ENCODE data around the gene PTPRT.

PTPRT gene

GRCh38 chr20:42714298-42715141, 475.2 kb downstream of the PTPRT start:
- no peak for DNase-seq (ENCODE audit: low read depth)

- DNase-seq (ENCODE audit: low read depth) = no peak
Measured at GRCh38 chr20:42708266-42708665, 481.4 kb downstream of the PTPRT start.

GRCh38 chr20:42706759-42707158, 482.9 kb downstream of the PTPRT start:
- DNase-seq (ENCODE audit: low read depth) = no peak

GRCh38 chr20:42705550-42705949, 484.2 kb downstream of the PTPRT start:
- DNase-seq (ENCODE audit: low read depth) = no peak

- DNase-seq (ENCODE audit: low read depth) = no peak
Measured at GRCh38 chr20:42703744-42704143, 486.0 kb downstream of the PTPRT start.

- no peak for DNase-seq (ENCODE audit: low read depth)
Measured at GRCh38 chr20:42701948-42702347, 487.8 kb downstream of the PTPRT start.

GRCh38 chr20:42700372-42700771, 489.3 kb downstream of the PTPRT start:
- no peak for DNase-seq (ENCODE audit: low read depth)

- DNase-seq (ENCODE audit: low read depth) = no peak
Measured at GRCh38 chr20:42697962-42698361, 491.7 kb downstream of the PTPRT start.

- no peak for DNase-seq (ENCODE audit: low read depth)
Measured at GRCh38 chr20:42690842-42691437, 498.8 kb downstream of the PTPRT start.

GRCh38 chr20:42688576-42688975, 501.1 kb downstream of the PTPRT start:
- no peak for DNase-seq (ENCODE audit: low read depth)

GRCh38 chr20:42686057-42686456, 503.6 kb downstream of the PTPRT start:
- DNase-seq (ENCODE audit: low read depth) = no peak

- DNase-seq (ENCODE audit: low read depth) = no peak
Measured at GRCh38 chr20:42678895-42679294, 510.8 kb downstream of the PTPRT start.

GRCh38 chr20:42656130-42656529, 533.6 kb downstream of the PTPRT start:
- DNase-seq (ENCODE audit: low read depth) = no peak

GRCh38 chr20:42652266-42652665, 537.4 kb downstream of the PTPRT start:
- no peak for DNase-seq (ENCODE audit: low read depth)

- DNase-seq (ENCODE audit: low read depth) = no peak
Measured at GRCh38 chr20:42650191-42650746, 539.4 kb downstream of the PTPRT start.

- DNase-seq (ENCODE audit: low read depth) = no peak
Measured at GRCh38 chr20:42649748-42650147, 540.0 kb downstream of the PTPRT start.

GRCh38 chr20:42646250-42646649, 543.5 kb downstream of the PTPRT start:
- no peak for DNase-seq (ENCODE audit: low read depth)

- no peak for DNase-seq (ENCODE audit: low read depth)
Measured at GRCh38 chr20:42641886-42642285, 547.8 kb downstream of the PTPRT start.

- no peak for DNase-seq (ENCODE audit: low read depth)
Measured at GRCh38 chr20:42639140-42639539, 550.6 kb downstream of the PTPRT start.

- no peak for DNase-seq (ENCODE audit: low read depth)
Measured at GRCh38 chr20:42635699-42636411, 553.9 kb downstream of the PTPRT start.

GRCh38 chr20:42634156-42634555, 555.5 kb downstream of the PTPRT start:
- DNase-seq (ENCODE audit: low read depth) = no peak

GRCh38 chr20:42628683-42629082, 561.0 kb downstream of the PTPRT start:
- DNase-seq (ENCODE audit: low read depth) = no peak

GRCh38 chr20:42613076-42613475, 576.6 kb downstream of the PTPRT start:
- no peak for DNase-seq (ENCODE audit: low read depth)

Data from activated gamma-delta T cell treated with anti-CD3 and anti-CD28 coated beads, Interleukin-2, amount 50 U/mL, for 16 hours (primary cell).